Pancreas (tissue), 10 donors: Measurements from ENCODE around the gene ALK. TPM values are rescaled to one million over a fixed set of nuclear protein-coding genes. Genes with fewer than 3 reads are reported as not detected.

Source experiments
- ATAC-seq, 4 donors: fragments of 200-7000 bp; cut with Tn5 transposase; one replicate each; pipeline versions ENCODE4 v1.8.0 to v1.9.1; 2020; ENCODE audit warnings: mild to moderate bottlenecking in 4 of 4, moderate library complexity in 4 of 4
- DNase-seq, 6 donors: peaks; one replicate each; pipeline ENCODE4 v3.0.0-alpha.2; 2020
- FAIRE-seq: peaks from 2 replicates; lab custom pipeline; 2012; peaks lifted over from hg19 to GRCh38; lab: Jason Lieb, UNC
- H3K27ac ChIP-seq, 4 donors: fragments of 200-600 bp; sonication (generic); 1 replicate in 3 of 4; 2 replicates in 1 of 4; pipeline versions ENCODE4 v1.5.0 to v1.8.0; 2020
- H3K27me3 ChIP-seq, 4 donors: fragments of 200-600 bp; one replicate each; pipeline ENCODE4 v1.8.0; 2021
- H3K36me3 ChIP-seq, 3 donors: fragments of 200-600 bp; sonication (generic) in 1 of 3; one replicate each; pipeline versions ENCODE4 v1.5.0 to v1.8.0; 2020 to 2021
- H3K4me1 ChIP-seq, 3 donors: fragments of 200-600 bp; one replicate each; pipeline ENCODE4 v1.8.0; 2021
- H3K4me3 ChIP-seq, 4 donors: fragments of 200-600 bp; sonication (generic) in 2 of 4; one replicate each; pipeline versions ENCODE4 v1.5.0 to v1.8.0; 2020 to 2021
- H3K9me3 ChIP-seq, 4 donors: fragments of 200-600 bp; one replicate each; pipeline ENCODE4 v1.8.0; 2021
- CTCF ChIP-seq, 4 donors: fragments of 200-600 bp; sonication (generic) in 3 of 4; IDR thresholded peaks; one replicate each; pipeline versions ENCODE4 v1.5.0 to v1.8.0; 2021; ENCODE audit warnings: antibody characterized with exemption in 4 of 4
- WGBS, 2 donors: extraction: QIAGEN DNeasy Blood & Tissue Kit; methylation state at CpG; one replicate each; pipeline ENCODE4 v1.1.7; 2013; 5-methylcytosine and 5-hydroxymethylcytosine counted together
- intact Hi-C, 3 donors: fragments of 100-400 bp; cut with DNase I; formaldehyde crosslinking; loops; one replicate each; pipeline versions ENCODE4 v1.11.1 to v1.14.2; 2022
- polyA plus RNA-seq, 2 donors: library from polyadenylated mRNA; stranded (reverse); fragments of 200-250 nt; gene quantifications; one replicate each; pipeline ENCODE4 v1.2.3, GENCODE V29; 2013
- total RNA-seq, 6 donors: library from RNA; stranded (reverse); fragmentation: NEBNext Ultra II Directional in 4 of 6; extraction: Animal tissue kit (Norgen Biotek cat#: 25700) in 4 of 6; gene quantifications; one replicate each; pipeline versions ENCODE4 v1.2.1 to v1.2.4, GENCODE V29; 2021 to 2023
- donor health status: healthy with polysubstance abuse.
- donor health status: DM: no; HTN: no; CAD: no; lungs with moderate emphysema.
- donor health status: DM: no; HTN: no; CAD: no.
- donor health status: control.
- donor health status: control.
- donor health status: Bipolar disorder and iron deficiency.
- donor health status: DM: yes; HTN: yes; CAD: no.
- donor health status: DM: no; HTN: no; CAD: no.
- donor health status: DM: no; HTN: no; CAD: no.
- donor health status: DM: yes; HTN: yes; CAD: no.

The ALK gene
- total and polyA plus RNA-seq, 8 donors: 0.05 to 0.17 (median 0.09) TPM; not detected in 2

DNA sequence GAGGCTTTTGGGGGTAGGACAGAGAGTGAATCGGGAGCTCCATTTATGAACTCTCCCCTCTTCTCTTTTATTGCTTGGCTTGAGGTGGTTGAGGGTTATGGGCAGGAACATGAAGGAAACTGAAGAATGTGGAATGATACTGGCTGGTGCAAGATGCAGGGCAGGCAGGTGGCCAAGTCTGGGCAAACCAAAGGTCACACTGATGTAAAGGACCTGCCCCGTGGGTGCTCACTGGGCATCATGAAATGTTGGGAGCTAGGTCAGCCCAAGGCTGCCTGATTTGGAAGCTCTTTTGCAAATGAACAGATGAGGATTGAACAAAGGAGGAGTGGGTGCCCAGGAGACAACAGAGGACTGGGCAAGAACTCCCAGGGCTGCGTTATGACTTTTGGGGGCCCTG lies 477.2 kb downstream of the ALK start:
- Histone ChIP-seq H3K9me3 (no peaks in the 10 kb centered on the region), H3K27ac (no peak overlapping the region), H3K36me3 (no peaks in the 10 kb centered on the region), H3K4me3 (no peak overlapping the region), H3K27me3 (no peaks in the 10 kb centered on the region), H3K4me1 (peaks cover 0 to 12% (median 0%) of the 10 kb centered on the region in 3 donors)
- FAIRE-seq (no peak), ATAC-seq (peak in 1 of 4 donors; percentile 36), DNase-seq (no peak)
- no peak for TF ChIP-seq CTCF (IDR thresholded peaks at IDR 0.05)
- intact Hi-C loops: no loop called here
- 69 to 72% methylated on average over 3 of the region's 3 CpGs for WGBS, 2 donors

DNA sequence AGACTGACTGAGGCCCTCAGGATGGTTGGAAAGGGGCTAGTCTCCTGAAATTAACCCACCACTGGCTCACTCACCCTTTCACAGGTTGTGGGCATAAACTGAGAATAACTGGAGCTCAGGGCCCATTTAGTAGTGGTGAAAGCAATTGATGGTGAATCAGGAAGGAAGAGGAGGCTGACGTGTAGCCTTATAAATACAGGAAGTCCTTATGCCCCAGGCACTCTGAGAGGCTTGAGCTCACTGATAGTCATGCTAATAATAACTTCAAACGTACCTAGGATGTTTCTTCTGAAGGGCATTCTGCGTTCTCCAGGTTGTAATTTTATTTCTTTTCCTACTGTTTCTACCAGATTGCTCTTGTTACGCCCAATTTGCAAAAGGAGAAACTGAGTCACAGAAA lies 477.8 kb downstream of the ALK start:
- no peak overlapping the region for H3K27ac ChIP-seq
- H3K36me3 ChIP-seq: no peaks in the 10 kb centered on the region
- peaks cover 0 to 12% (median 0%) of the 10 kb centered on the region in 3 donors for H3K4me1 ChIP-seq
- H3K9me3 ChIP-seq: no peaks in the 10 kb centered on the region
- DNase-seq (no peak), FAIRE-seq (no peak), ATAC-seq (peak in 3 of 4 donors; percentile 34 to 47 (median 46))
- no peaks in the 10 kb centered on the region for H3K27me3 ChIP-seq
- intact Hi-C loops: no loop called here
- WGBS, 2 donors: 35 to 53% methylated on average over 4 of the region's 4 CpGs
- no peak overlapping the region for H3K4me3 ChIP-seq
- no peak for TF ChIP-seq CTCF (IDR thresholded peaks at IDR 0.05)

- H3K27me3 ChIP-seq: no peaks in the 10 kb centered on the region
- H3K27ac ChIP-seq: no peak overlapping the region
- WGBS, 2 donors: 42 to 49% methylated on average over 4 of the region's 4 CpGs
- no peak for TF ChIP-seq CTCF (IDR thresholded peaks at IDR 0.05)
- intact Hi-C loops: no loop called here
- peak; percentile 61 to 95 (median 82) for ATAC-seq
- peaks cover 0 to 12% (median 0%) of the 10 kb centered on the region in 3 donors for H3K4me1 ChIP-seq
- H3K4me3 ChIP-seq: no peak overlapping the region
- H3K36me3 ChIP-seq: no peaks in the 10 kb centered on the region
- peak; percentile 25 to 80 (median 67) for DNase-seq
- FAIRE-seq: no peak
- no peaks in the 10 kb centered on the region for H3K9me3 ChIP-seq
These were observed 478.2 kb downstream of the ALK start for GRCh38 chr2:29443151-29443550.

DNA sequence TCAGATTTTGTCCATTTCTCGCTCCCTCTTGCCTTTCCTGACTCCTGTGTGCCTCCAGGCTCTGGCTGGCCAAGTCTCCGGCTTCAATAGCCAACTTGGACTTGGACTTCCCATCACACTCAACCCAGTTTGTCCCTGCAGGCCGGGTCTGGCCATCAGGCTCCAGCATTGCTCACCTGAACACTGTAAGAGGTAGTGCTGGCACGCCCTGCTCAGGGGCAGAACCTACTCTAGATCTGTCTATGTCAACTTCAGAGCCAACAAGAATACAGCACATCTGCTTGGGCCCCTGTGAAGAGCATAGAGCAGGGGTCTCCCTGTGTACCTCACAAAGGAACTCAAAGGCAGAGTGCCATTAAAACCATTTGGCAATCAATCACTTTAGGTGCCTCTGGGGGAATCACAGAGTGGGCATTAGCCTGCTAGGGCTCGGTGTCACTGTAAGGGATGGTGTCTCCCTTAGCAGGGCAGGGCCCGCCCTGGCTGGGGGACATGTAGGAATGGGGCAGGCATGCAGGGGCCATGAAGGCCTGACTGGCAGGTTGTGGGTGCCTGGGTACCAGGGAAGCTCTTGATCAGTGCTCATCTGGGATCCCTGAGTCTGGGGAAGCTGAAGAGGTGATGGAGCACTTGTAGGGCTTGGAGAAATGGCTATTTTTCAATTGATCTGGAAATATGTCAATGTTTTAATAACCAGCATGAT lies 480.3 kb downstream of the ALK start:
- Histone ChIP-seq H3K27me3 (no peaks in the 10 kb centered on the region), H3K36me3 (no peaks in the 10 kb centered on the region), H3K27ac (no peak overlapping the region), H3K4me3 (no peak overlapping the region), H3K4me1 (peaks cover 0 to 12% (median under 1%) of the 10 kb centered on the region in 3 donors), H3K9me3 (no peaks in the 10 kb centered on the region)
- TF ChIP-seq CTCF (IDR thresholded peaks at IDR 0.05): no peak
- FAIRE-seq (no peak), DNase-seq (no peak), ATAC-seq (no peak)
- intact Hi-C loops: no loop called here
- WGBS, 2 donors: 95 to 98% methylated on average over 6 of the region's 6 CpGs

DNA sequence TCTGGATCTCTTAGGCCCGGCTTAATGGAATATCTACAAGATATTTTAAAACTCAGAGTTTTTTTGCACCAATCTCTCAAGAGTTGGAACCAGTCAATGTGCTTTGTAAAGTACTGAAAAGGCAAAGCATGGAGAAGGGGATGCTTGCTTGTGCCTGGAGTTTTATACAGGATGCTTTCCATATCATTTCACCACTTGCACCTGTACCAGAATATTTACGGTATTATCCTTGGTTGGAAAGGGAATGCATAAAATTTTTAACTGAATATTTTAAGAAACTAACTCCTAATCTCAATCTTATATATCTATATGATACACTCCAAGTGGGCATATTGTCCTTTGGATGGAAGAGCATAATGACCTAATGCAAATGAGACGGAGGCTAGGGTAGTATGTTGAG lies 487.5 kb downstream of the ALK start:
- Histone ChIP-seq H3K36me3 (no peaks in the 10 kb centered on the region), H3K27ac (no peak overlapping the region), H3K27me3 (no peaks in the 10 kb centered on the region), H3K4me1 (peaks cover 0 to 19% (median 8%) of the 10 kb centered on the region in 3 donors), H3K4me3 (no peak overlapping the region), H3K9me3 (no peaks in the 10 kb centered on the region)
- no peak for ATAC-seq
- FAIRE-seq: no peak
- DNase-seq: no peak
- WGBS, 2 donors: 95 to 97% methylated on average over 3 of the region's 3 CpGs
- intact Hi-C loops: no loop called here
- no peak for TF ChIP-seq CTCF (IDR thresholded peaks at IDR 0.05)
